Gastrocnemius medialis (tissue), 4 donors: ENCODE data around the gene PLEKHA5. TPM values are rescaled to one million over a fixed set of nuclear protein-coding genes. Genes with fewer than 3 reads are reported as not detected.
"Not testable (repeated sequence)": the region's sequence is repeated elsewhere in the genome, so short reads cannot be mapped to it uniquely, and the experiment has no call there.

Experiments used
- ATAC-seq, 2 donors: fragments of 150-250 bp; one replicate each; pipeline ENCODE4 v1.9.1; 2016
- DNase-seq, 2 donors: peaks; one replicate each; pipeline ENCODE4 v3.0.0-alpha.2; 2019
- H3K27ac ChIP-seq, 4 donors: fragments of 200-600 bp; sonication (generic); 1 replicate in 1 of 4; 2 replicates in 3 of 4; pipeline ENCODE4 v1.5.1; 2016 to 2018; ENCODE audit warnings: mild to moderate bottlenecking in 2 of 4, moderate library complexity in 1 of 4
- H3K27me3 ChIP-seq, 3 donors: fragments of 200-600 bp; sonication (generic) in 2 of 3; 1 replicate in 1 of 3; 2 replicates in 2 of 3; pipeline versions ENCODE4 v1.5.1 to v1.6.0; 2016 to 2019; ENCODE audit warnings: mild to moderate bottlenecking in 1 of 3, moderate library complexity in 1 of 3
- H3K36me3 ChIP-seq, 2 donors: fragments of 200-600 bp; sonication (generic) in 1 of 2; one replicate each; pipeline ENCODE4 v1.5.1; 2017 to 2018
- H3K4me1 ChIP-seq, 2 donors: fragments of 200-600 bp; sonication (generic) in 1 of 2; one replicate each; pipeline ENCODE4 v1.5.1; 2016 to 2017; ENCODE audit warnings: mild to moderate bottlenecking in 2 of 2
- H3K4me3 ChIP-seq, 4 donors: fragments of 200-600 bp; sonication (generic) in 3 of 4; 1 replicate in 1 of 4; 2 replicates in 3 of 4; pipeline ENCODE4 v1.5.1; 2016 to 2019; ENCODE audit warnings: mild to moderate bottlenecking in 2 of 4
- H3K9me3 ChIP-seq, 3 donors: fragments of 200-600 bp; sonication (generic) in 2 of 3; 1 replicate in 1 of 3; 2 replicates in 2 of 3; pipeline ENCODE4 v1.5.1; 2016 to 2019
- POLR2A ChIP-seq, 2 donors: fragments of 450-650 bp; IDR thresholded peaks; one replicate each; pipeline ENCODE4 v1.6.1; 2017; ENCODE audit warnings: antibody characterized with exemption in 2 of 2, mild to moderate bottlenecking in 2 of 2, moderate library complexity in 2 of 2
- in situ Hi-C, 4 donors: fragments of 200-750 bp; cut with MboI; loops; one replicate each; pipeline versions ENCODE4 v1.15.0 to v1.8.0; 2017; ENCODE audit warnings: low sequenced_read_pairs in 4 of 4
- intact Hi-C: fragments of 100-400 bp; cut with DNase I; formaldehyde crosslinking; loops from one replicate; pipeline ENCODE4 v1.15.1; 2023; ENCODE audit warnings: low total_unique reads
- total RNA-seq, 4 donors: library from RNA; depleted of rRNA; stranded (reverse); fragments of >200 nt; gene quantifications; one replicate each; pipeline versions ENCODE4 v1.1.0 to v1.2.3, GENCODE V29; 2016
- TF ChIP-seq, protein P1 (sequence below), 5 experiments: fragments of 450-650 bp in 3 of 5; fragments of 200-600 bp in 2 of 5; sonication (generic) in 2 of 5; IDR thresholded peaks in 4 of 5; conservative IDR thresholded peaks in 1 of 5; 1 replicate in 4 of 5; 2 replicates in 1 of 5; pipeline ENCODE4 v1.5.1; 2016 to 2019; ENCODE audit warnings: antibody characterized with exemption in 5 of 5, mild to moderate bottlenecking in 3 of 5, moderate library complexity in 3 of 5

PLEKHA5 gene
- total RNA-seq, 4 donors from 2014 or later, result 1.0 to 2.7 (median 1.5) TPM

DNA sequence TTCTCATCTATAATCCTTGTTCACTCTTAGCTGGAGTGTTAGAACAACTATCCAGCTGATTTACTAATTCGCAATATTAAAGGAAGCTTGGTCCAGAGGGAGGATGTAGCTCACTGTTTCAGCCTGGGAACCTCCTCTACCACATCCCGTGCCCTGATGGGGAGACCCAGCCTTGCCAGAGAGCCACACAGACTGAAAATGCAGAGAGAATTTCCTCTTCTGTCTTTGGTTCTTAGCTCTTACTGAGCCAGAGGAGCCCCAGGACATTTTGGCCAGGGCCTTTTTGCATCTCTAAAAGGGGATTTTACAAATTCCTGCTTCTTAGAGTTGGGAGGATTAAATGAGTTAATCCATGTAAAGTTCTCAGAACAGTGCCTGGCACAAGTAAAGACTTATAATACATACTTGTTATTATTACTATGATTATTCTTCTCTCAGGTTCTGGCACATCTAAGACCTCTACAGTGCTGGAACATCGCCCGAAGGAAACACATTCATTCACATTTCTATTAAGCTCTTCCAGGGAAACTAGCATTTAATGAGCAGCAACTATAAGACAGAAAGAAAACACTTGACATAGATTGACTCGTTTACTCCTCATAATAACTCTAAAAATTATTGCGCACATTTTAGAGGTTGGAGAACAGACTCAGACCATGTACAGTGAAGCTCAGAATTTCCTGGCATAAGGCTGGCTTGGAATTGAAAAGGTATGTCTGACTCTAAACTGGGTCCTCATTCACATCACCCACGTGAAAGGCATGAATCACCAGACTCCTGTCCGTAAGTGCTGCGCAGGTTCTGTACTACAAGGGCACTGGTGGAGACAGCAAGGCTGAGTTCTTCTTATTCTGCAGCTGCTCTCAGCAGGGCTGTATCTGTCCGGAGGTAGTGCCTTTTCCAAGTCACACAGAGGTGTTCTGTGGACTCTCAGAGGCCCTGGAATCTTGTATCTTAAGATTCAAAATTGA, 282.0 kb downstream of the PLEKHA5 start:
- in situ Hi-C loops, result no loop called here
- no peaks in the 10 kb centered on the region for H3K4me1 ChIP-seq
- H3K9me3 ChIP-seq, result no peaks in the 10 kb centered on the region
- no peak for ATAC-seq
- intact Hi-C loops, result no loop called here
- H3K36me3 ChIP-seq, result no peaks in the 10 kb centered on the region
- H3K4me3 ChIP-seq, result no peak overlapping the region
- TF ChIP-seq, protein P1, sequence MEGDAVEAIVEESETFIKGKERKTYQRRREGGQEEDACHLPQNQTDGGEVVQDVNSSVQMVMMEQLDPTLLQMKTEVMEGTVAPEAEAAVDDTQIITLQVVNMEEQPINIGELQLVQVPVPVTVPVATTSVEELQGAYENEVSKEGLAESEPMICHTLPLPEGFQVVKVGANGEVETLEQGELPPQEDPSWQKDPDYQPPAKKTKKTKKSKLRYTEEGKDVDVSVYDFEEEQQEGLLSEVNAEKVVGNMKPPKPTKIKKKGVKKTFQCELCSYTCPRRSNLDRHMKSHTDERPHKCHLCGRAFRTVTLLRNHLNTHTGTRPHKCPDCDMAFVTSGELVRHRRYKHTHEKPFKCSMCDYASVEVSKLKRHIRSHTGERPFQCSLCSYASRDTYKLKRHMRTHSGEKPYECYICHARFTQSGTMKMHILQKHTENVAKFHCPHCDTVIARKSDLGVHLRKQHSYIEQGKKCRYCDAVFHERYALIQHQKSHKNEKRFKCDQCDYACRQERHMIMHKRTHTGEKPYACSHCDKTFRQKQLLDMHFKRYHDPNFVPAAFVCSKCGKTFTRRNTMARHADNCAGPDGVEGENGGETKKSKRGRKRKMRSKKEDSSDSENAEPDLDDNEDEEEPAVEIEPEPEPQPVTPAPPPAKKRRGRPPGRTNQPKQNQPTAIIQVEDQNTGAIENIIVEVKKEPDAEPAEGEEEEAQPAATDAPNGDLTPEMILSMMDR (IDR thresholded peaks at IDR 0.05 in 4 of 5, conservative IDR thresholded peaks at IDR 0.05 in 1 of 5), result no peak
- TF ChIP-seq POLR2A (IDR thresholded peaks at IDR 0.05), result no peak
- no peak for DNase-seq
- H3K27me3 ChIP-seq, result peaks cover 0 to 2% (median 0%) of the 10 kb centered on the region in 3 donors
- H3K27ac ChIP-seq, result peak overlapping the region; percentile 20 to 57 (median 45)

DNA sequence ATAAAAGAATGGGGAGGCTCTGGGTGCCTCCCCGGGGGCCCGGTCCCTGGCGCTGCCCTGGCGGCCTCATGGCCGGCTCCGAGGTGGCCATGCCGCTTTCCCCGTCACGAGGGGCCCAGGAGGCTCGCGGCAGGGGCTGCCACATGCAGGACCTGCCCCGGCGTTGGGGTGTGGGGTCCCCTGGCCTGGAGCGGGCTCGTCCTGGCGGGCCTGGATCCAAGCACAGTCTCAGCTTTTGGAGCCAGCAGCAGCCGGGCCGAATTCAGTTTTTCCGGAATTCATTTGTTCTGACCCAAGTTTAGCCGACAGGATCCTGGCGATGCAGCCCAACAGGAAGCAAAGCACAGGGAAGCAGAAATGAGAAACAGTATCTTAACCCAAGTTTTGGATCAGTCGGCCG, 283.3 kb downstream of the PLEKHA5 start:
- H3K27ac ChIP-seq, result peak overlapping the region; percentile 37 to 68 (median 50)
- H3K4me3 ChIP-seq, result peak overlapping the region; percentile 23 to 42 (median 36)
- H3K27me3 ChIP-seq, result no peaks in the 10 kb centered on the region
- no peaks in the 10 kb centered on the region for H3K4me1 ChIP-seq
- no peak for DNase-seq
- intact Hi-C loops (no loop called here), in situ Hi-C loops (no loop called here)
- H3K36me3 ChIP-seq, result no peaks in the 10 kb centered on the region
- H3K9me3 ChIP-seq, result no peaks in the 10 kb centered on the region
- no peak for ATAC-seq
- TF ChIP-seq POLR2A (IDR thresholded peaks at IDR 0.05), result no peak
- TF ChIP-seq, protein P1 (IDR thresholded peaks at IDR 0.05 in 4 of 5, conservative IDR thresholded peaks at IDR 0.05 in 1 of 5), result no peak

- DNase-seq, H3K36me3 ChIP-seq, H3K4me1 ChIP-seq, ATAC-seq, in situ Hi-C loops, intact Hi-C loops, H3K27me3 ChIP-seq, H3K9me3 ChIP-seq, H3K4me3 ChIP-seq: not testable (repeated sequence)
- peak overlapping the region in 3 of 4 donors; percentile 37 to 68 (median 42) for H3K27ac ChIP-seq
Observed at GRCh38 chr12:19413582-19413981, 284.0 kb downstream of the PLEKHA5 start.

DNA sequence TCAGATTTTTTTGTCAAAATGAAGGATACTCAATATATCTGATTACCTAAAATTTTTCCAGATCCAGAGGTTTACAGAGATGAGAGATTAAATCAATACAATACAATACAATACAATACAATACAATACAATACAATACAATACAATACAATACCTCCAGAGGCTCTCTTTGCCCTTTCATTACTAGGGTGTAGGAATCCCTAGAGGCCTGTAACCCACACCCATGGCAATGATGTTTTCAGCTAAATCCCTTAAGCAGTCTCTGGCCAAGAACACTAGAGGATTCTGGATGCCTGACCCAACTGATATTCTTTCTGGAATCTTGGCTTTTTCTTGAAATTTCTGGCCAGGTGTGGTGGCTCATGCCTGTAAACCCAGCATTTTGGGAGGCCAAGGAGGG, 286.0 kb downstream of the PLEKHA5 start:
- in situ Hi-C loops (no loop called here), intact Hi-C loops (no loop called here)
- ATAC-seq (no peak), DNase-seq (no peak)
- Histone ChIP-seq H3K9me3 (no peaks in the 10 kb centered on the region), H3K36me3 (no peaks in the 10 kb centered on the region), H3K27me3 (no peaks in the 10 kb centered on the region), H3K4me1 (no peaks in the 10 kb centered on the region), H3K27ac (no peak overlapping the region), H3K4me3 (no peak overlapping the region)
- no peak for TF ChIP-seq POLR2A (IDR thresholded peaks at IDR 0.05)
- TF ChIP-seq, protein P1 (IDR thresholded peaks at IDR 0.05 in 4 of 5, conservative IDR thresholded peaks at IDR 0.05 in 1 of 5), result no peak

- in situ Hi-C loops (no loop called here), intact Hi-C loops (no loop called here)
- TF ChIP-seq, protein P1 (IDR thresholded peaks at IDR 0.05 in 4 of 5, conservative IDR thresholded peaks at IDR 0.05 in 1 of 5), result no peak
- no peak for TF ChIP-seq POLR2A (IDR thresholded peaks at IDR 0.05)
- H3K27me3 ChIP-seq, result no peaks in the 10 kb centered on the region
- DNase-seq (no peak), ATAC-seq (no peak)
- no peaks in the 10 kb centered on the region for H3K4me1 ChIP-seq
- no peak overlapping the region for H3K4me3 ChIP-seq
- H3K9me3 ChIP-seq, result no peaks in the 10 kb centered on the region
- H3K27ac ChIP-seq, result no peak overlapping the region
- H3K36me3 ChIP-seq, result no peaks in the 10 kb centered on the region
Observed at GRCh38 chr12:19419086-19419485, 289.6 kb downstream of the PLEKHA5 start.
